SK-N-SH (cell line): ENCODE results near the gene ENOPH1. TPM values are rescaled to one million over a fixed set of nuclear protein-coding genes. Genes with fewer than 3 reads are reported as not detected.

Experiments
- CTCF ChIA-PET: fragments of 300-600, 350-600 bp; formaldehyde crosslinking; extraction: SDS; loops from one replicate; lab custom pipeline; 2021; lab: Yijun Ruan, JAX
- POLR2A ChIA-PET: fragments of 350-600 bp; sonication (Branson Sonifier 250); formaldehyde crosslinking; extraction: SDS; loops from one replicate; lab custom pipeline; 2020; ENCODE audit warnings: antibody characterized with exemption, inconsistent platforms; lab: Yijun Ruan, JAX
- DNase-seq: peaks from one replicate; pipeline ENCODE4 v3.0.0; 2012
- H2AFZ ChIP-seq: fragments of 200-600 bp; sonication (generic); 2 replicates; pipeline ENCODE4 v1.8.1; 2016; ENCODE audit warnings: antibody characterized with exemption, mild to moderate bottlenecking, low read depth
- H3F3A ChIP-seq: fragments of 200-600 bp; sonication (generic); replicated peaks from 2 replicates; pipeline ENCODE3; 2016; ENCODE audit warnings: antibody characterized with exemption, mild to moderate bottlenecking; ENCODE audit not compliant: insufficient read depth
- H3K27ac ChIP-seq, 2 experiments: fragments of 200-500 bp in 1 of 2; fragments of 200-600 bp in 1 of 2; sonication (Bioruptor generic) in 1 of 2; sonication (generic), shearing (Covaris generic) in 1 of 2; 2 replicates each; pipeline versions ENCODE4 v1.5.1 to v1.6.1; 2014 to 2016; ENCODE audit warnings: low read depth in 2 of 2, inconsistent platforms in 1 of 2, low read length in 1 of 2, mild to moderate bottlenecking in 1 of 2, mixed read lengths in 1 of 2
- H3K27me3 ChIP-seq: fragments of 200-600 bp; sonication (generic), shearing (Covaris generic); 2 replicates; pipeline ENCODE4 v1.6.1; 2016; ENCODE audit warnings: mixed run types; ENCODE audit not compliant: insufficient read depth
- H3K36me3 ChIP-seq, 2 experiments: fragments of 200-500 bp in 1 of 2; fragments of 200-600 bp in 1 of 2; sonication (Bioruptor generic) in 1 of 2; sonication (generic) in 1 of 2; replicated peaks in 1 of 2; 2 replicates each; pipeline versions ENCODE3 to v1.5.1; 2014 to 2016; ENCODE audit warnings: low read length in 1 of 2, mild to moderate bottlenecking in 1 of 2; ENCODE audit not compliant: insufficient read depth in 2 of 2, control insufficient read depth in 1 of 2
- H3K4me1 ChIP-seq, 2 experiments: fragments of 200-500 bp in 1 of 2; fragments of 200-600 bp in 1 of 2; sonication (Bioruptor generic) in 1 of 2; sonication (generic), shearing (Covaris generic) in 1 of 2; 2 replicates each; pipeline versions ENCODE4 v1.5.1 to v1.6.1; 2014 to 2016; ENCODE audit warnings: low read depth in 1 of 2, low read length in 1 of 2, mixed run types in 1 of 2; ENCODE audit not compliant: insufficient read depth in 2 of 2, control insufficient read depth in 1 of 2
- H3K4me2 ChIP-seq: fragments of 200-600 bp; sonication (generic), shearing (Covaris generic); 2 replicates; pipeline ENCODE4 v1.6.1; 2017; ENCODE audit warnings: mixed run types
- H3K4me3 ChIP-seq, 2 experiments: fragments of 200-500 bp in 1 of 2; fragments of 200-600 bp in 1 of 2; sonication (Bioruptor generic) in 1 of 2; sonication (generic), shearing (Covaris generic) in 1 of 2; 2 replicates each; pipeline versions ENCODE4 v1.5.1 to v1.8.1; 2014 to 2016; ENCODE audit warnings: low read depth in 2 of 2, inconsistent platforms in 1 of 2, low read length in 1 of 2, mild to moderate bottlenecking in 1 of 2, mixed read lengths in 1 of 2, moderate library complexity in 1 of 2
- H3K79me2 ChIP-seq: fragments of 200-600 bp; sonication (generic); 2 replicates; pipeline ENCODE4 v1.8.1; 2017; ENCODE audit warnings: mild to moderate bottlenecking; ENCODE audit not compliant: insufficient read depth
- H3K9ac ChIP-seq: fragments of 200-600 bp; sonication (generic); 2 replicates; pipeline ENCODE4 v1.6.1; 2017; ENCODE audit warnings: mixed run types
- H3K9me2 ChIP-seq: fragments of 200-600 bp; sonication (generic); 2 replicates; pipeline ENCODE4 v1.6.1; 2017; ENCODE audit warnings: mixed run types
- H3K9me3 ChIP-seq: fragments of 200-600 bp; sonication (generic); 2 replicates; pipeline ENCODE4 v1.6.1; 2017; ENCODE audit warnings: mixed run types, mild to moderate bottlenecking, moderate library complexity
- H4K20me1 ChIP-seq: fragments of 200-600 bp; sonication (generic); 2 replicates; pipeline ENCODE4 v1.6.1; 2017; ENCODE audit warnings: mild to moderate bottlenecking, mixed run types; ENCODE audit not compliant: insufficient read depth
- CHD2 ChIP-seq: fragments of 150-350 bp; IDR thresholded peaks from 2 replicates; pipeline ENCODE4 v1.6.1; 2018; ENCODE audit warnings: low read length; ENCODE audit not compliant: partially characterized antibody
- EP300 ChIP-seq, 2 experiments: IDR thresholded peaks; 2 replicates each; pipeline versions ENCODE4 v1.4.0 to v1.6.1; 2012; ENCODE audit warnings: borderline replicate concordance in 1 of 2, low read depth in 1 of 2, low read length in 1 of 2
- EZH2phosphoT487 ChIP-seq: fragments of 200-600 bp; sonication (generic); IDR thresholded peaks from 2 replicates; pipeline ENCODE4 v1.6.1; 2017; ENCODE audit warnings: low read depth, mixed run types, mild to moderate bottlenecking, antibody characterized with exemption, moderate library complexity, borderline replicate concordance
- FOSL2 ChIP-seq: IDR thresholded peaks from 2 replicates; pipeline ENCODE4 v1.4.0; 2012; ENCODE audit warnings: low read depth, mild to moderate bottlenecking, moderate library complexity, borderline replicate concordance
- FOXJ3 ChIP-seq: sonication (generic); formaldehyde crosslinking; IDR thresholded peaks from 2 replicates; pipeline ENCODE4 v1.5.1; 2020; ENCODE audit warnings: mild to moderate bottlenecking, missing genetic modification reagents
- FOXM1 ChIP-seq: IDR thresholded peaks from 2 replicates; pipeline ENCODE4 v1.4.0; 2012; ENCODE audit warnings: low read depth, mild to moderate bottlenecking
- GABPA ChIP-seq: IDR thresholded peaks from 2 replicates; pipeline ENCODE4 v1.4.0; 2012; ENCODE audit warnings: low read depth, mild to moderate bottlenecking
- JUND ChIP-seq: IDR thresholded peaks from 2 replicates; pipeline ENCODE4 v1.4.0; 2012
- MEF2A ChIP-seq: IDR thresholded peaks from 2 replicates; pipeline ENCODE4 v1.4.0; 2012; ENCODE audit warnings: low read depth, borderline replicate concordance
- NFIC ChIP-seq: IDR thresholded peaks from 2 replicates; pipeline ENCODE4 v1.4.0; 2012; ENCODE audit warnings: borderline replicate concordance
- POLR2AphosphoS5 ChIP-seq: IDR thresholded peaks from 2 replicates; pipeline ENCODE4 v1.6.1; 2012; ENCODE audit warnings: low read depth, low read length
- RAD21 ChIP-seq: IDR thresholded peaks from 2 replicates; pipeline ENCODE4 v1.6.1; 2012; ENCODE audit warnings: mild to moderate bottlenecking, low read length
- RCOR1 ChIP-seq: fragments of 150-350 bp; IDR thresholded peaks from 2 replicates; pipeline ENCODE4 v1.6.1; 2017; ENCODE audit warnings: antibody characterized with exemption, low read length
- RFX5 ChIP-seq: IDR thresholded peaks from 2 replicates; pipeline ENCODE4 v1.6.1; 2012; ENCODE audit warnings: mild to moderate bottlenecking, improper control_type of control experiment, low read length
- RXRA ChIP-seq: IDR thresholded peaks from 2 replicates; pipeline ENCODE4 v1.4.0; 2012; ENCODE audit warnings: low read depth, mild to moderate bottlenecking, borderline replicate concordance
- TAF1 ChIP-seq: IDR thresholded peaks from 2 replicates; pipeline ENCODE4 v1.6.1; 2012; ENCODE audit warnings: low read depth, mild to moderate bottlenecking, low read length, moderate library complexity, borderline replicate concordance
- TCF12 ChIP-seq: IDR thresholded peaks from 2 replicates; pipeline ENCODE4 v1.4.0; 2012
- TEAD4 ChIP-seq: IDR thresholded peaks from 2 replicates; pipeline ENCODE4 v1.4.0; 2012; ENCODE audit warnings: mild to moderate bottlenecking, borderline replicate concordance; ENCODE audit not compliant: insufficient read depth
- YY1 ChIP-seq: IDR thresholded peaks from 2 replicates; pipeline ENCODE4 v1.4.0; 2012; ENCODE audit warnings: low read depth, mild to moderate bottlenecking
- WGBS: methylation state at CpG from one replicate; pipeline ENCODE4 v1.1.6; 2017; ENCODE audit warnings: low lambda C conversion rate; 5-methylcytosine and 5-hydroxymethylcytosine counted together
- polyA plus RNA-seq, 3 experiments: library from polyadenylated mRNA; depleted of rRNA; stranded (reverse); fragments of >200 nt; gene quantifications; 2 replicates each; pipeline ENCODE4 v1.2.3, GENCODE V29; 2012
- TF ChIP-seq, protein P1 (sequence below): IDR thresholded peaks from 2 replicates; pipeline ENCODE4 v1.6.1; 2012; ENCODE audit warnings: mild to moderate bottlenecking, low read depth, low read length, moderate library complexity
- TF ChIP-seq, protein P2 (sequence below): IDR thresholded peaks from 2 replicates; pipeline ENCODE4; 2012
- TF ChIP-seq, protein P3 (sequence below): IDR thresholded peaks from 2 replicates; pipeline ENCODE4 v1.4.0; 2012; ENCODE audit warnings: low read depth, borderline replicate concordance
- TF ChIP-seq, protein P4 (sequence below): fragments of 150-350 bp; IDR thresholded peaks from 2 replicates; pipeline ENCODE4 v1.6.1; 2016; ENCODE audit warnings: mild to moderate bottlenecking, low read depth, low read length
- TF ChIP-seq, protein P5 (sequence below): fragments of 200-600 bp; sonication (generic); IDR thresholded peaks from 2 replicates; pipeline ENCODE4 v1.6.1; 2017; ENCODE audit warnings: antibody characterized with exemption, mild to moderate bottlenecking, moderate library complexity

The ENOPH1 gene
- polyA plus RNA-seq, 1 of the 3 experiments (the other 2 are of a cell fraction) = 14.9 TPM

DNA sequence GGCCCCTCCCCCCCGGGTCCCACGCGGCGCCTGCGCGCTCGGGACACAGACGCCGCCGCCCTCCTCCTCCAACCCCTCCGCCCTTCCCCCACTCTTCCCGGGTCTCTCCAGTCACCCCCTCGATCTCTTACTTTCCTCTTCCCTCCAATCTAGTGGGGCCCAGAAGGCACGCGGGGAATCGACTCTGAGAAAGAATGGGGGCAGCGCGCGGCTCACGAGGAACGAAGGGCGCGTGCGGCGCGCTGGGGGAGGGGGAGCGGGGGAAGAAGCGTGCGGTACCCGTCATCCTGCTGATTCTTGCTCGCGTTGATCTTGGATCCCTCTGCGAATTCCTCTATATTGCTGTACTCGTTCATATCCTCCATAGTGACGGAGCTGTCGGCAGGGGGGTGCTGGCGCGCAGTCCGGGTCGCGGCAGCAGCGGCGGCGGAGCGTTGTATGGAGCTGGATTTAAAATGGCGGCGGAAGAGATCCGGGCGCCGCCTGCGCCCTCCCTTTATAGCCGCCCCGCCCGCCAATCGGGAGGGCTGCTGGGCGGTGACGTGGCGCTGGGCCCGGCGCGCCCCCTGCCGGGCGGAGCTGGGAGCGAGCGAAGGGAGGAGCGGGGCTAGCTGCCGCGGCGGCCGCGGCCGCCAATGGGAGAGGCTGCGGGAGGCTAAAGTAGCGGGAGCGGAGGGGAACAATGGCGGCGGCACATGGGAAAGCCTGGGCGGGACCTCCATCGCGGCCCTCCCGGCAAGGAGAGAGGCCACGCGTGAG lies 1.2 kb upstream of the ENOPH1 start:
- peak overlapping the region; percentile 96 to 99 for H3K4me3 ChIP-seq
- peaks cover 26% of the 10 kb centered on the region for H3F3A ChIP-seq
- no peaks in the 10 kb centered on the region for H3K27me3 ChIP-seq
- H2AFZ ChIP-seq = no peak overlapping the region
- H3K27ac ChIP-seq = peak overlapping the region; percentile 95 to 98
- peaks cover 10 to 25% of the 10 kb centered on the region in 2 experiments; a peak in 3 of 4 replicates for H3K4me1 ChIP-seq
- no peaks in the 10 kb centered on the region for H3K9me2 ChIP-seq
- no peaks in the 10 kb centered on the region for H3K9me3 ChIP-seq
- peaks cover 72% of the 10 kb centered on the region for H4K20me1 ChIP-seq
- H3K4me2 ChIP-seq = peak overlapping the region; percentile 97
- peak overlapping the region; percentile 99 for H3K9ac ChIP-seq
- DNase-seq = peak; percentile 96
- H3K79me2 ChIP-seq = peaks cover 91% of the 10 kb centered on the region
- POLR2A ChIA-PET = interaction anchor here (0.6 to 3.2 kb wide), 24 partner anchors 8 to 606 kb away, joined by 3 to 44 read pairs (median 5); partner anchors contain the start of genes COPS4, HNRNPD and THAP9
- CTCF ChIA-PET = interaction anchor here (0.5 to 1.8 kb wide), 22 partner anchors 9 to 644 kb away, joined by 3 to 15 read pairs (median 4); partner anchors contain the start of gene HNRNPD
- 2% methylated on average over 37 of the region's 83 CpGs for WGBS
- peaks cover 45 to 52% of the 10 kb centered on the region in 2 experiments for H3K36me3 ChIP-seq
- TF ChIP-seq MEF2A = no peak
- TF ChIP-seq, protein P1, sequence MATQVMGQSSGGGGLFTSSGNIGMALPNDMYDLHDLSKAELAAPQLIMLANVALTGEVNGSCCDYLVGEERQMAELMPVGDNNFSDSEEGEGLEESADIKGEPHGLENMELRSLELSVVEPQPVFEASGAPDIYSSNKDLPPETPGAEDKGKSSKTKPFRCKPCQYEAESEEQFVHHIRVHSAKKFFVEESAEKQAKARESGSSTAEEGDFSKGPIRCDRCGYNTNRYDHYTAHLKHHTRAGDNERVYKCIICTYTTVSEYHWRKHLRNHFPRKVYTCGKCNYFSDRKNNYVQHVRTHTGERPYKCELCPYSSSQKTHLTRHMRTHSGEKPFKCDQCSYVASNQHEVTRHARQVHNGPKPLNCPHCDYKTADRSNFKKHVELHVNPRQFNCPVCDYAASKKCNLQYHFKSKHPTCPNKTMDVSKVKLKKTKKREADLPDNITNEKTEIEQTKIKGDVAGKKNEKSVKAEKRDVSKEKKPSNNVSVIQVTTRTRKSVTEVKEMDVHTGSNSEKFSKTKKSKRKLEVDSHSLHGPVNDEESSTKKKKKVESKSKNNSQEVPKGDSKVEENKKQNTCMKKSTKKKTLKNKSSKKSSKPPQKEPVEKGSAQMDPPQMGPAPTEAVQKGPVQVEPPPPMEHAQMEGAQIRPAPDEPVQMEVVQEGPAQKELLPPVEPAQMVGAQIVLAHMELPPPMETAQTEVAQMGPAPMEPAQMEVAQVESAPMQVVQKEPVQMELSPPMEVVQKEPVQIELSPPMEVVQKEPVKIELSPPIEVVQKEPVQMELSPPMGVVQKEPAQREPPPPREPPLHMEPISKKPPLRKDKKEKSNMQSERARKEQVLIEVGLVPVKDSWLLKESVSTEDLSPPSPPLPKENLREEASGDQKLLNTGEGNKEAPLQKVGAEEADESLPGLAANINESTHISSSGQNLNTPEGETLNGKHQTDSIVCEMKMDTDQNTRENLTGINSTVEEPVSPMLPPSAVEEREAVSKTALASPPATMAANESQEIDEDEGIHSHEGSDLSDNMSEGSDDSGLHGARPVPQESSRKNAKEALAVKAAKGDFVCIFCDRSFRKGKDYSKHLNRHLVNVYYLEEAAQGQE = peak; percentile 13; the same call in 1 of the 2 replicates
- 0 out of 2 replicates have a peak, but pooled peaks have one; percentile 8 for TF ChIP-seq TEAD4
- TF ChIP-seq CHD2 = peak; percentile 93
- TF ChIP-seq RFX5 = peak; percentile 84
- no peak for TF ChIP-seq JUND
- TF ChIP-seq TCF12 = no peak
- TF ChIP-seq POLR2AphosphoS5 = peak; percentile 97
- peak; percentile 93 for TF ChIP-seq TAF1
- TF ChIP-seq RCOR1 = no peak
- TF ChIP-seq, protein P2, sequence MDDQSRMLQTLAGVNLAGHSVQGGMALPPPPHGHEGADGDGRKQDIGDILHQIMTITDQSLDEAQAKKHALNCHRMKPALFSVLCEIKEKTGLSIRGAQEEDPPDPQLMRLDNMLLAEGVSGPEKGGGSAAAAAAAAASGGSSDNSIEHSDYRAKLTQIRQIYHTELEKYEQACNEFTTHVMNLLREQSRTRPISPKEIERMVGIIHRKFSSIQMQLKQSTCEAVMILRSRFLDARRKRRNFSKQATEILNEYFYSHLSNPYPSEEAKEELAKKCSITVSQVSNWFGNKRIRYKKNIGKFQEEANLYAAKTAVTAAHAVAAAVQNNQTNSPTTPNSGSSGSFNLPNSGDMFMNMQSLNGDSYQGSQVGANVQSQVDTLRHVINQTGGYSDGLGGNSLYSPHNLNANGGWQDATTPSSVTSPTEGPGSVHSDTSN = peak; percentile 43; the same call in 1 of the 2 replicates
- TF ChIP-seq, protein P3, sequence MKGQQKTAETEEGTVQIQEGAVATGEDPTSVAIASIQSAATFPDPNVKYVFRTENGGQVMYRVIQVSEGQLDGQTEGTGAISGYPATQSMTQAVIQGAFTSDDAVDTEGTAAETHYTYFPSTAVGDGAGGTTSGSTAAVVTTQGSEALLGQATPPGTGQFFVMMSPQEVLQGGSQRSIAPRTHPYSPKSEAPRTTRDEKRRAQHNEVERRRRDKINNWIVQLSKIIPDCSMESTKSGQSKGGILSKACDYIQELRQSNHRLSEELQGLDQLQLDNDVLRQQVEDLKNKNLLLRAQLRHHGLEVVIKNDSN = no peak
- TF ChIP-seq EP300 (IDR thresholded peaks at IDR 0.05; ENCODE audit: borderline replicate concordance in 1 of 2, low read depth in 1 of 2, low read length in 1 of 2) = no peak; a peak in 1 of 4 replicates
- 0 out of 2 replicates have a peak, but pooled peaks have one; percentile 22 for TF ChIP-seq RAD21
- TF ChIP-seq FOSL2 = peak; percentile 37; the same call in 1 of the 2 replicates
- TF ChIP-seq, protein P4, sequence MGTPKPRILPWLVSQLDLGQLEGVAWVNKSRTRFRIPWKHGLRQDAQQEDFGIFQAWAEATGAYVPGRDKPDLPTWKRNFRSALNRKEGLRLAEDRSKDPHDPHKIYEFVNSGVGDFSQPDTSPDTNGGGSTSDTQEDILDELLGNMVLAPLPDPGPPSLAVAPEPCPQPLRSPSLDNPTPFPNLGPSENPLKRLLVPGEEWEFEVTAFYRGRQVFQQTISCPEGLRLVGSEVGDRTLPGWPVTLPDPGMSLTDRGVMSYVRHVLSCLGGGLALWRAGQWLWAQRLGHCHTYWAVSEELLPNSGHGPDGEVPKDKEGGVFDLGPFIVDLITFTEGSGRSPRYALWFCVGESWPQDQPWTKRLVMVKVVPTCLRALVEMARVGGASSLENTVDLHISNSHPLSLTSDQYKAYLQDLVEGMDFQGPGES = peak; percentile 19; the same call in 1 of the 2 replicates
- TF ChIP-seq YY1 = peak; percentile 91
- no peak for TF ChIP-seq NFIC
- no peak for TF ChIP-seq EZH2phosphoT487
- TF ChIP-seq FOXJ3 (CRISPR knock-in tag) = no peak
- TF ChIP-seq, protein P5, sequence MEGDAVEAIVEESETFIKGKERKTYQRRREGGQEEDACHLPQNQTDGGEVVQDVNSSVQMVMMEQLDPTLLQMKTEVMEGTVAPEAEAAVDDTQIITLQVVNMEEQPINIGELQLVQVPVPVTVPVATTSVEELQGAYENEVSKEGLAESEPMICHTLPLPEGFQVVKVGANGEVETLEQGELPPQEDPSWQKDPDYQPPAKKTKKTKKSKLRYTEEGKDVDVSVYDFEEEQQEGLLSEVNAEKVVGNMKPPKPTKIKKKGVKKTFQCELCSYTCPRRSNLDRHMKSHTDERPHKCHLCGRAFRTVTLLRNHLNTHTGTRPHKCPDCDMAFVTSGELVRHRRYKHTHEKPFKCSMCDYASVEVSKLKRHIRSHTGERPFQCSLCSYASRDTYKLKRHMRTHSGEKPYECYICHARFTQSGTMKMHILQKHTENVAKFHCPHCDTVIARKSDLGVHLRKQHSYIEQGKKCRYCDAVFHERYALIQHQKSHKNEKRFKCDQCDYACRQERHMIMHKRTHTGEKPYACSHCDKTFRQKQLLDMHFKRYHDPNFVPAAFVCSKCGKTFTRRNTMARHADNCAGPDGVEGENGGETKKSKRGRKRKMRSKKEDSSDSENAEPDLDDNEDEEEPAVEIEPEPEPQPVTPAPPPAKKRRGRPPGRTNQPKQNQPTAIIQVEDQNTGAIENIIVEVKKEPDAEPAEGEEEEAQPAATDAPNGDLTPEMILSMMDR = peak; percentile 78
- 0 out of 2 replicates have a peak, but pooled peaks have one; percentile 4 for TF ChIP-seq FOXM1
- TF ChIP-seq RXRA = no peak
- TF ChIP-seq GABPA = peak; percentile 40; the same call in 1 of the 2 replicates
